MM.1S (cell line): ENCODE results near the gene RPAIN.

Experiments
- DNase-seq: peaks from one replicate; pipeline ENCODE4 v3.0.0-alpha.2; 2015
- H2AFZ ChIP-seq: fragments of 300-600 bp; sonication (generic); 2 replicates; pipeline ENCODE4 v1.6.0; 2016; ENCODE audit warnings: antibody characterized with exemption, low read length
- H3F3A ChIP-seq: fragments of 300-600 bp; sonication (generic); 2 replicates; pipeline ENCODE4 v1.6.1; 2016; ENCODE audit warnings: mild to moderate bottlenecking, antibody characterized with exemption, low read length, moderate library complexity, mixed read lengths; ENCODE audit not compliant: insufficient read depth
- H3K27ac ChIP-seq: fragments of 300-600 bp; sonication (generic); 2 replicates; pipeline ENCODE4 v1.5.1; 2016; ENCODE audit warnings: mild to moderate bottlenecking, low read length
- H3K27me3 ChIP-seq: fragments of 300-600 bp; sonication (generic); replicated peaks from 2 replicates; pipeline ENCODE4 v1.6.0; 2016; ENCODE audit warnings: low read length; ENCODE audit not compliant: insufficient read depth
- H3K36me3 ChIP-seq: fragments of 300-600 bp; sonication (generic); replicated peaks from 2 replicates; pipeline ENCODE4 v1.6.1; 2016; ENCODE audit warnings: mild to moderate bottlenecking, low read length, mixed read lengths; ENCODE audit not compliant: insufficient read depth
- H3K4me1 ChIP-seq: fragments of 300-600 bp; sonication (generic); 2 replicates; pipeline ENCODE4 v1.6.1; 2016; ENCODE audit warnings: low read length, mixed read lengths
- H3K4me2 ChIP-seq: fragments of 300-600 bp; sonication (generic); 2 replicates; pipeline ENCODE4 v1.6.0; 2016; ENCODE audit warnings: low read depth, low read length
- H3K4me3 ChIP-seq: fragments of 300-600 bp; sonication (generic); 2 replicates; pipeline ENCODE4 v1.5.1; 2016; ENCODE audit warnings: low read length, mixed read lengths
- H3K79me2 ChIP-seq: fragments of 300-600 bp; sonication (generic); 2 replicates; pipeline ENCODE4 v1.6.1; 2016; ENCODE audit warnings: mixed run types, low read length, mixed read lengths
- H3K9ac ChIP-seq: fragments of 300-600 bp; sonication (generic); 2 replicates; pipeline ENCODE4 v1.6.1; 2016; ENCODE audit warnings: low read length, mixed read lengths
- H3K9me2 ChIP-seq: fragments of 300-600 bp; sonication (generic); replicated peaks from 2 replicates; pipeline ENCODE4 v1.6.1; 2016; ENCODE audit warnings: mild to moderate bottlenecking, low read length, mixed read lengths; ENCODE audit not compliant: insufficient read depth
- H3K9me3 ChIP-seq: fragments of 300-600 bp; sonication (generic); replicated peaks from 2 replicates; pipeline ENCODE4 v1.6.1; 2016; ENCODE audit warnings: mild to moderate bottlenecking, low read length, mixed read lengths; ENCODE audit not compliant: insufficient read depth
- H4K20me1 ChIP-seq: fragments of 300-600 bp; sonication (generic); 2 replicates; pipeline ENCODE4 v1.6.1; 2016; ENCODE audit warnings: mild to moderate bottlenecking, low read length, moderate library complexity, mixed read lengths; ENCODE audit not compliant: insufficient read depth
- EZH2 ChIP-seq: fragments of 300-600 bp; sonication (generic); optimal IDR thresholded peaks from 2 replicates; pipeline ENCODE3; 2017; ENCODE audit warnings: low read depth, mild to moderate bottlenecking, antibody characterized with exemption, low read length, mixed read lengths
- EZH2phosphoT487 ChIP-seq: fragments of 300-600 bp; sonication (generic); IDR thresholded peaks from 2 replicates; pipeline ENCODE4 v1.6.1; 2018; ENCODE audit warnings: antibody characterized with exemption, low read length
- TF ChIP-seq, protein P1 (sequence below): fragments of 300-600 bp; sonication (generic); IDR thresholded peaks from 2 replicates; pipeline ENCODE4 v1.5.1; 2016; ENCODE audit warnings: antibody characterized with exemption, low read length, mixed read lengths

RPAIN gene

DNA sequence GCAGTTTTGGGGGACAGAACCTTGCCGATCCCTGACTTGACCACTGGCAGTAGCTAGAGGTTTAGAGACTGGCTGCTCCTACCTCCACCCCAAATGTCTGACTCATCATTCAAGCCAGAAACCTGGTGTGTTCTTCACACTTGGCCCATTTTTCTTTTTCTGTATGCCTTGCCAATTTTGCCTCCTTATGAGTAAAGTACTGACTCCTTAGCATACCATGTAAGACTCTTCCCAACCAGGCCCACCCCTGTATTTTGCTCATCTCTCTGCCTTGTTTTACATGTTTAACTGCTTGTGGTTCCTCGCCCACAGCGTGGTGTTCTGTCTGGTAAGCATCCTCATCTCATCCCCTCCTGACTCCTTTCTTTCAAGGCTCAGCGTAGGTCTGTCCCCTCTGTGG lies 38.4 kb upstream of the RPAIN start:
- no peaks in the 10 kb centered on the region for H4K20me1 ChIP-seq
- TF ChIP-seq, protein P1, sequence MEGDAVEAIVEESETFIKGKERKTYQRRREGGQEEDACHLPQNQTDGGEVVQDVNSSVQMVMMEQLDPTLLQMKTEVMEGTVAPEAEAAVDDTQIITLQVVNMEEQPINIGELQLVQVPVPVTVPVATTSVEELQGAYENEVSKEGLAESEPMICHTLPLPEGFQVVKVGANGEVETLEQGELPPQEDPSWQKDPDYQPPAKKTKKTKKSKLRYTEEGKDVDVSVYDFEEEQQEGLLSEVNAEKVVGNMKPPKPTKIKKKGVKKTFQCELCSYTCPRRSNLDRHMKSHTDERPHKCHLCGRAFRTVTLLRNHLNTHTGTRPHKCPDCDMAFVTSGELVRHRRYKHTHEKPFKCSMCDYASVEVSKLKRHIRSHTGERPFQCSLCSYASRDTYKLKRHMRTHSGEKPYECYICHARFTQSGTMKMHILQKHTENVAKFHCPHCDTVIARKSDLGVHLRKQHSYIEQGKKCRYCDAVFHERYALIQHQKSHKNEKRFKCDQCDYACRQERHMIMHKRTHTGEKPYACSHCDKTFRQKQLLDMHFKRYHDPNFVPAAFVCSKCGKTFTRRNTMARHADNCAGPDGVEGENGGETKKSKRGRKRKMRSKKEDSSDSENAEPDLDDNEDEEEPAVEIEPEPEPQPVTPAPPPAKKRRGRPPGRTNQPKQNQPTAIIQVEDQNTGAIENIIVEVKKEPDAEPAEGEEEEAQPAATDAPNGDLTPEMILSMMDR = no peak
- TF ChIP-seq EZH2 (no peak), EZH2phosphoT487 (no peak)
- no peaks in the 10 kb centered on the region for H3K27me3 ChIP-seq
- H3K9ac ChIP-seq = no peak overlapping the region
- peaks cover 21% of the 10 kb centered on the region for H3K36me3 ChIP-seq
- H3K9me2 ChIP-seq = no peaks in the 10 kb centered on the region
- H3K27ac ChIP-seq = no peak overlapping the region
- no peaks in the 10 kb centered on the region for H3K4me1 ChIP-seq
- H3K79me2 ChIP-seq = no peaks in the 10 kb centered on the region
- 0 out of 2 replicates have a peak, but pooled peaks cover 3% of the 10 kb centered on the region for H3F3A ChIP-seq
- no peak overlapping the region for H3K4me2 ChIP-seq
- no peaks in the 10 kb centered on the region for H3K9me3 ChIP-seq
- no peak overlapping the region for H2AFZ ChIP-seq
- no peak for DNase-seq
- H3K4me3 ChIP-seq = no peak overlapping the region

DNA sequence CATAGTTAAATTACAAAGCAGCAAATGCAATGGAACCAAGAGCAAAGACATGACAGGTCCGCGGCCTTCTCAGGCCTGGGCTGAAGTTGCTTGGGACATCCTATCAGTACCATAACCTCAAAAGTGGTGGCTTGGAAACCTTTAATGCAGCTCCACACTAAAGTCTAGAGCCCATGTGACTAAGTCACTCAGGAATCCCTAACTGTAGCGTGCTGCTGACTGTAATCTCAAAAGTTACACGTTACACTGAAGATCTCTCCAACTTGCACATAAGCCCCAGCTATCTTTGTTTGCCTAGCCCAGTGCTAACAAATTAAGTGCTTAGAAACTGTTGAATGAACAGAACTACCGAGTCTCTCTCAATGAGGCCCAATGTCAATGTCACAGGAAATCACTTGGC lies 28.3 kb upstream of the RPAIN start:
- no peak overlapping the region for H2AFZ ChIP-seq
- DNase-seq = no peak
- no peaks in the 10 kb centered on the region for H3K79me2 ChIP-seq
- no peaks in the 10 kb centered on the region for H4K20me1 ChIP-seq
- H3K4me2 ChIP-seq = no peak overlapping the region
- no peaks in the 10 kb centered on the region for H3K9me3 ChIP-seq
- TF ChIP-seq EZH2 = no peak
- TF ChIP-seq, protein P1 = no peak
- no peak for TF ChIP-seq EZH2phosphoT487
- no peaks in the 10 kb centered on the region for H3K9me2 ChIP-seq
- H3K27me3 ChIP-seq = no peaks in the 10 kb centered on the region
- no peaks in the 10 kb centered on the region for H3K4me1 ChIP-seq
- H3K36me3 ChIP-seq = peaks cover 18% of the 10 kb centered on the region; the same call in 1 of the 2 replicates
- H3K27ac ChIP-seq = no peak overlapping the region
- H3F3A ChIP-seq = no peaks in the 10 kb centered on the region
- H3K4me3 ChIP-seq = no peak overlapping the region
- H3K9ac ChIP-seq = no peak overlapping the region

DNA sequence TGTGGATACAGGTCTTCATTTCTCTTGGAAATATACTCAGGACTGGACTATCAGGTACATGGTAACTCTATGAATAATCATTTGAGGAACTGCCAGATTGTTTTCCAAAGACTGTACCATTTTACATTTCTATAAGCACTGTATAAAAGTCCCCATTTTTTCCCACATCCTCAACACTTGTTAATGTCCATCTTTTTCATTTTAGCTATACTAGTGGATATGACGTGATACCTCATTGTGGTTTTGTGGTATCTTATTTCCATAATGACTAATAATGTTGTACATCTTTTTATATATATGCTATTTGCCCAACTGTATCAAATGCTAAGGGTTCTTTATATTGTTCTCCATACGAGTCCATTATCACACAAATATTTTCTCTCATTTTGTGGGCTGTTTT lies 23.4 kb upstream of the RPAIN start:
- Histone ChIP-seq H2AFZ (no peak overlapping the region), H3K27me3 (no peaks in the 10 kb centered on the region), H3F3A (no peaks in the 10 kb centered on the region), H3K4me1 (no peaks in the 10 kb centered on the region), H3K4me2 (no peak overlapping the region), H3K36me3 (peaks cover 3% of the 10 kb centered on the region; the same call in 1 of the 2 replicates), H3K79me2 (0 out of 2 replicates have a peak, but pooled peaks cover under 1% of the 10 kb centered on the region), H3K9me2 (no peaks in the 10 kb centered on the region), H3K9me3 (no peaks in the 10 kb centered on the region), H4K20me1 (no peaks in the 10 kb centered on the region), H3K27ac (no peak overlapping the region), H3K9ac (no peak overlapping the region), H3K4me3 (no peak overlapping the region)
- no peak for DNase-seq
- TF ChIP-seq, protein P1 = no peak
- TF ChIP-seq EZH2phosphoT487 (no peak), EZH2 (no peak)
